DOHH2 (cell line): Measurements from ENCODE around the gene HTRA2.

Source experiments
- H3F3A ChIP-seq: fragments of 200-600 bp; sonication (generic), shearing (Covaris generic); 2 replicates; pipeline ENCODE4 v1.6.0; 2016; ENCODE audit warnings: antibody characterized with exemption, mild to moderate bottlenecking; ENCODE audit not compliant: control insufficient read depth, insufficient read depth
- H3K27ac ChIP-seq: fragments of 200-600 bp; sonication (generic); 2 replicates; pipeline ENCODE4 v1.5.1; 2014; ENCODE audit warnings: low read depth, mild to moderate bottlenecking, low read length, moderate library complexity
- H3K27me3 ChIP-seq: fragments of 200-600 bp; sonication (generic); 2 replicates; pipeline ENCODE4 v1.6.1; 2014; ENCODE audit warnings: mild to moderate bottlenecking, low read length, mixed read lengths; ENCODE audit not compliant: control insufficient read depth
- H3K36me3 ChIP-seq: fragments of 200-600 bp; sonication (generic); 2 replicates; pipeline ENCODE4 v1.6.1; 2014; ENCODE audit warnings: mild to moderate bottlenecking, low read length, moderate library complexity, mixed read lengths; ENCODE audit not compliant: control insufficient read depth
- H3K4me1 ChIP-seq: fragments of 200-600 bp; sonication (generic); 2 replicates; pipeline ENCODE4 v1.6.1; 2014; ENCODE audit warnings: mild to moderate bottlenecking, low read length, mixed read lengths; ENCODE audit not compliant: control insufficient read depth
- H3K4me2 ChIP-seq: fragments of 200-600 bp; sonication (generic); 2 replicates; pipeline ENCODE4 v1.6.0; 2014; ENCODE audit warnings: mild to moderate bottlenecking, low read length, moderate library complexity
- H3K4me3 ChIP-seq: fragments of 200-600 bp; sonication (generic); 2 replicates; pipeline ENCODE4 v1.5.1; 2014; ENCODE audit warnings: mild to moderate bottlenecking, low read length, mixed read lengths
- H3K79me2 ChIP-seq: fragments of 200-600 bp; sonication (generic); 2 replicates; pipeline ENCODE4 v1.6.1; 2014; ENCODE audit warnings: mild to moderate bottlenecking, low read length, mixed read lengths; ENCODE audit not compliant: control insufficient read depth
- H3K9me2 ChIP-seq: fragments of 200-600 bp; sonication (generic); replicated peaks from 2 replicates; pipeline ENCODE4 v1.6.1; 2014; ENCODE audit warnings: mild to moderate bottlenecking, low read length, mixed read lengths; ENCODE audit not compliant: control insufficient read depth
- H3K9me3 ChIP-seq: fragments of 200-600 bp; sonication (generic); 2 replicates; pipeline ENCODE4 v1.6.1; 2014; ENCODE audit warnings: antibody characterized with exemption, low read length, mixed read lengths; ENCODE audit not compliant: control insufficient read depth, insufficient read depth
- H4K20me1 ChIP-seq: fragments of 200-600 bp; sonication (generic); 2 replicates; pipeline ENCODE4 v1.6.0; 2014; ENCODE audit warnings: low read depth, mild to moderate bottlenecking, antibody characterized with exemption, low read length, moderate library complexity; ENCODE audit not compliant: control insufficient read depth, insufficient read depth
- EZH2phosphoT487 ChIP-seq: fragments of 200-600 bp; sonication (generic); IDR thresholded peaks from 2 replicates; pipeline ENCODE4 v1.6.1; 2017; ENCODE audit warnings: borderline replicate concordance, mild to moderate bottlenecking, antibody characterized with exemption, low read length, moderate library complexity, mixed read lengths
- TF ChIP-seq, protein P1 (sequence below): fragments of 200-600 bp; sonication (generic); IDR thresholded peaks from one replicate; pipeline ENCODE4 v1.5.1; 2014; ENCODE audit warnings: antibody characterized with exemption, mild to moderate bottlenecking, low read depth, low read length; ENCODE audit not compliant: poor library complexity, severe bottlenecking

The HTRA2 gene

GRCh38 chr2:74512744-74513604 lies 16.8 kb upstream of the HTRA2 start:
- H4K20me1 ChIP-seq, result no peaks in the 10 kb centered on the region
- H3F3A ChIP-seq, result 0 out of 2 replicates have a peak, but pooled peaks cover 3% of the 10 kb centered on the region
- no peak overlapping the region for H3K4me2 ChIP-seq
- H3K9me2 ChIP-seq, result no peaks in the 10 kb centered on the region
- H3K27ac ChIP-seq, result no peak overlapping the region
- H3K27me3 ChIP-seq, result peaks cover 46% of the 10 kb centered on the region
- H3K9me3 ChIP-seq, result no peaks in the 10 kb centered on the region
- TF ChIP-seq EZH2phosphoT487, result no peak
- TF ChIP-seq, protein P1, sequence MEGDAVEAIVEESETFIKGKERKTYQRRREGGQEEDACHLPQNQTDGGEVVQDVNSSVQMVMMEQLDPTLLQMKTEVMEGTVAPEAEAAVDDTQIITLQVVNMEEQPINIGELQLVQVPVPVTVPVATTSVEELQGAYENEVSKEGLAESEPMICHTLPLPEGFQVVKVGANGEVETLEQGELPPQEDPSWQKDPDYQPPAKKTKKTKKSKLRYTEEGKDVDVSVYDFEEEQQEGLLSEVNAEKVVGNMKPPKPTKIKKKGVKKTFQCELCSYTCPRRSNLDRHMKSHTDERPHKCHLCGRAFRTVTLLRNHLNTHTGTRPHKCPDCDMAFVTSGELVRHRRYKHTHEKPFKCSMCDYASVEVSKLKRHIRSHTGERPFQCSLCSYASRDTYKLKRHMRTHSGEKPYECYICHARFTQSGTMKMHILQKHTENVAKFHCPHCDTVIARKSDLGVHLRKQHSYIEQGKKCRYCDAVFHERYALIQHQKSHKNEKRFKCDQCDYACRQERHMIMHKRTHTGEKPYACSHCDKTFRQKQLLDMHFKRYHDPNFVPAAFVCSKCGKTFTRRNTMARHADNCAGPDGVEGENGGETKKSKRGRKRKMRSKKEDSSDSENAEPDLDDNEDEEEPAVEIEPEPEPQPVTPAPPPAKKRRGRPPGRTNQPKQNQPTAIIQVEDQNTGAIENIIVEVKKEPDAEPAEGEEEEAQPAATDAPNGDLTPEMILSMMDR, result no peak
- H3K79me2 ChIP-seq, result no peaks in the 10 kb centered on the region
- no peak overlapping the region for H3K4me3 ChIP-seq
- peaks cover 22% of the 10 kb centered on the region for H3K4me1 ChIP-seq
- H3K36me3 ChIP-seq, result no peaks in the 10 kb centered on the region

DNA sequence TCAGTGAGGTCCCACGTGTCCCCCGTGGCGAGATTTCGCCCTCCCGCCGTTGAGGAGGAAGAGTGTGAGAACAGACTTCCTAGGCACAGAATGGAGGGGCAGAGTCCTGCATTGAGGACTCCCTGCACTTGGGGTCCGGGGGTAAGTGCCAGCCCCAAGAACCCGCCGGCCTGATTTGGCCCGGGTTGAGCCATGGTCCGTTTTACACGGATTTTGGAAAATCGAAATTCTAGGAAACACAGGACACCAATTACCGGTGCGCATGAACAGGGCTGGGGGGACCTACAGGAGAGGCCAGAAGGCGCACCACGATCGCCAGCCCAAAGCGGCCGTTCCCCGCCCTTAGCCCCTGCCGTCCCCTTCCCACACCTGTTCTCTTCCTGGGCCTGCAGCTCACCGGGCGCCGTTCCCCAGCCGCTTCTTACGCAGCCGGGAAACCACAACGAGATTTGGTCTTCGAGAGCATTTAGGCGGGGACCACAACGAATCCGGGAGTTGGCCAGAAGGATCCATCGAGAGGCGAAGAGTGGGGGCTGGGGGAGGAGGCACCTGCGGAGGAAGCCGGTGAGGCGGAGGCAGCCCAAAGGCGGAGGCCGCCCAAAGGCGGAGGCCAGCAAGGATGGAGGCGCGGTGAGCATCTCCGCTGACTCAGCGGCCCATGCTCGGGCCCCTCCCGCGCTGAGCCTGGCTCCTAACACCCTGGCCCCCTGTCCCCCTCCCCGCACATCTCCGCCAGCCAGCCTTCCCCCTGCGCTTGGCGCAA lies 15.9 kb upstream of the HTRA2 start:
- Histone ChIP-seq H3F3A (0 out of 2 replicates have a peak, but pooled peaks cover 3% of the 10 kb centered on the region), H3K27ac (no peak overlapping the region), H3K36me3 (no peaks in the 10 kb centered on the region), H3K9me2 (no peaks in the 10 kb centered on the region), H3K27me3 (peaks cover 52% of the 10 kb centered on the region), H3K4me2 (peak overlapping the region; percentile 20), H3K4me3 (peak overlapping the region; percentile 12; the same call in 1 of the 2 replicates), H3K79me2 (no peaks in the 10 kb centered on the region), H3K4me1 (peaks cover 14% of the 10 kb centered on the region), H3K9me3 (no peaks in the 10 kb centered on the region), H4K20me1 (no peaks in the 10 kb centered on the region)
- TF ChIP-seq, protein P1, result no peak
- TF ChIP-seq EZH2phosphoT487, result no peak; the same call in 1 of the 2 replicates

- no peaks in the 10 kb centered on the region for H4K20me1 ChIP-seq
- TF ChIP-seq, protein P1, result no peak
- TF ChIP-seq EZH2phosphoT487, result peak; percentile 89
- peak within 1 kb of the TSS; percentile 12; the same call in 1 of the 2 replicates for H3K4me3 ChIP-seq
- peaks cover 11% of the 10 kb centered on the region; the same call in 1 of the 2 replicates for H3K4me1 ChIP-seq
- no peaks in the 10 kb centered on the region for H3K9me3 ChIP-seq
- no peaks in the 10 kb centered on the region for H3K9me2 ChIP-seq
- H3K4me2 ChIP-seq, result peak within 1 kb of the TSS; percentile 20
- 0 out of 2 replicates have a peak, but pooled peaks cover under 1% of the 10 kb centered on the region for H3F3A ChIP-seq
- no peaks in the 10 kb centered on the region for H3K79me2 ChIP-seq
- H3K36me3 ChIP-seq, result no peaks in the 10 kb centered on the region
- peaks cover 52% of the 10 kb centered on the region for H3K27me3 ChIP-seq
- H3K27ac ChIP-seq, result no peak within 1 kb of the TSS
Measured at GRCh38 chr2:74514368-74515270, 15.1 kb upstream of the HTRA2 start, which contains the start of gene TLX2. TLX2 (plus strand) TSS chr2:74514450; CDS start chr2:74514807, 357 bp downstream.
